NCI-H1436 treated with DMSO at 0.1 percent for 48 hours (cell line): Measurements from ENCODE around the gene ACOT11.
"Not testable (repeated sequence)": the region's sequence is repeated elsewhere in the genome, so short reads cannot be mapped to it uniquely, and the experiment has no call there.

Experiments
- DNase-seq: peaks from one replicate; lab custom pipeline; 2025; lab: John Stamatoyannopoulos, UW

ACOT11 gene

DNA sequence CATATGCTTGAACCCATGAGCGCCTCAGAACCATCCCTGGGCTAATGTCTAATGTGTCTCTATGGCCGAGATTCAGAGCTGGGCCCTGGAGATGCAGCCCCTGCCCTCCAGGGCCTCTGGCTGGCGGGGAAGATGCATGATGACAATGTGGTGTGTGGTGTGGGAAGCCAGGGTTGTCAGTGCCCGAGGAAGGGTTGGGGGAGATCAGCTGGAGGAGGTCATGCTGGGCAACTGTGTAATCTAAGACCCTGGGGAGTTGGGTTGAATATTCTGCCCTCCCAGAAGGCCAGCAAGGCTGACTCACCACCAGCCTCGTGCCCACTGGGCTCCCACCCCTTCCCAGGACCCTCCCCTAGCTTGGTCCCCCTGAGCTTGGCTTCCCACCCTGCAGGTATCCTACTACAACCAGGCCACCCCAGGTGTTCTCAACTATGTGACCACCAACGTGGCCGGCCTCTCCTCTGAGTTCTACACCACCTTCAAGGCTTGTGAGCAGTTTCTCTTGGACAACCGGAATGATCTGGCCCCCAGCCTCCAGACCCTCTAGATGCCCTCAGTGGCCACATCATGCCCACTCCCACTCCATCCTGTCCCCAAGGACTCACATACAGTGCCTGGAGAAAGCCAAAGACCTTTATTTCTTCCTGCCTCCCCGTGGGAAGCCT is 60.7 kb downstream of the ACOT11 start:
- no peak for DNase-seq

- no peak for DNase-seq
Observed at GRCh38 chr1:54609301-54609921, 61.4 kb downstream of the ACOT11 start.

DNA sequence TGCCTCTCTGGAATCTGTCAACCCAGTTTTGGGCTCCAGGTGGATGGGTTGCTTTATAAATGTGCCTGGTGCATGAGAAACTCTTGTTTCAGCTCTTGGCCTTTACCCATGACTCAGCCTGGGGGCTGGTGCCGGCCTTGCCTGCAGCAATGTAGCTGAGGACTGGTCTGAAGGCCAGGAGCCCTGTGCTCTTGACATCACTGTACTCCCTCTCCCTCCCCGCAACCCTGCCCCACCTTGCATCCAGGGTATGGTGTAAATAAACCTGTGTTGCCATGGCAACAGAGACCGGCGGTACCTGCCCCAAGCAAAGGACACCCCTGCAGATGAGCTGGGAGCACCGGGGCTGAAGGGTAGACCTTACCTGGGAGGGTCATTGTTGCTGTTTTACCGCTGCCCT is 62.0 kb downstream of the ACOT11 start:
- no peak for DNase-seq

DNA sequence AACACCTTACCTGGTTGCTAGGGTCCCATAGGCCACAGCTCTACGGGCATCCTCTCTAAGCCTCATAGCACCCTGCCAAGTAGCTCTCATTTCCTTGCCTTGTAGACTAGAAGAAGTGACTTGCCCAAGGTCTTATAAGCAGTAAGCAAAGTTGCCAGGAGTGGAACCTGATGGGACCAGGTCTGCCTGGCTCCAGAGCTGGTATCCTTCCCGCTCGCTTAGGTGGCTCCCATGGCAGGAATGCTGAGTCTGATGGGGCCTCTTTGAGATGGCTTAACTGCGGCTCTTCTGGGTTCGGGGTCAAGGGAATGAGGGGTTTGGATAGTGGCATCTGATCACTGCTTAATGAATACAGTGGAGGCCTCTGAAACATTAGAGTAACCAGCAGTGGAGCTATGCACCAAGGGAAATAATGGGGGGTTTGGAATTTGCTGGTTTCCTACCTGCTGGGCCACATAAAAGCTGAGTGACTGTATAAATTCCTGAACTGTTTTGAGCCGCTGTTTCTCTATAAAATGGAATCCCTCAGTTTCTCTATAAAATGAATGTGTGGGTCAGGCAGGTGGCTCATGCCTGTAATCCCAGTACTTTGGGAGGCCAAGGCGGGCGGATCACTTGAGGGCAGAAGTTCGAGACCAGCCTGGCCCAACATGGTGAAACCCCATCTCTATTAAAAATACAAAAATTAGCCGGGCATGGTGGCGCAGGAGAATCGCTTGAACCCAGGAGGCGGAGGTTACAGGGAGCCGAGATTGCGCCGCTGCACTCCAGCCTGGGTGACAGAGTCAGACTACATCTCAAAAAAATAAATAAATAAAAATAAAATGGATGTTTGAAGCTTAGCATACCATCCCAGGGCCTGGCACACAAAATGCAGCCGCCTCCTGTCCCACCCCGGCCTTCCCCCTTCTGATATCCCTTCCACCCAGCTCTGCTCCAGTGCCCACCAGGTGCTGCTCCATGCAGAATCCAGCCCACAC is 62.9 kb downstream of the ACOT11 start:
- no peak for DNase-seq

DNA sequence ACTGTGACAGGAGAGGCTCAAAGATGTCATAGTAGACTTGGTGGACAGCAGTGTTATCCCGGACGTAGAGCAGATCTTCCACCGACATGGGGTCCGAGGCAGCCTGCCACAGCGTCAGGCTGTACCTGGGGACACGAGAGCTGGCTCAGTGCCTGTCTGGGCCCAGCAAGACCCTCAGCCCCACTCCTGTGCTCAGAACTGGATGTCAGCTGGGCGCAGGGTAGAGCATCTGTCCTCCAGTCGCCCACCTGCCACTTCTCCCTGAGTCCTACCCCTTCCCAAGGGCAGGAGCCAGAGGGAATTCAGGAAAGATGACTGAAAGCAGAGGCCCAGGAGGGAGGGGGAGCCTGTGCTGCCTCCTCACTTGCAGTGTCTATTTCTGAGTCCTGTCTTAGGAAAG is 63.6 kb downstream of the ACOT11 start:
- DNase-seq, result no peak

- DNase-seq, result no peak
Observed at GRCh38 chr1:54614024-54614423, 66.0 kb downstream of the ACOT11 start.

DNA sequence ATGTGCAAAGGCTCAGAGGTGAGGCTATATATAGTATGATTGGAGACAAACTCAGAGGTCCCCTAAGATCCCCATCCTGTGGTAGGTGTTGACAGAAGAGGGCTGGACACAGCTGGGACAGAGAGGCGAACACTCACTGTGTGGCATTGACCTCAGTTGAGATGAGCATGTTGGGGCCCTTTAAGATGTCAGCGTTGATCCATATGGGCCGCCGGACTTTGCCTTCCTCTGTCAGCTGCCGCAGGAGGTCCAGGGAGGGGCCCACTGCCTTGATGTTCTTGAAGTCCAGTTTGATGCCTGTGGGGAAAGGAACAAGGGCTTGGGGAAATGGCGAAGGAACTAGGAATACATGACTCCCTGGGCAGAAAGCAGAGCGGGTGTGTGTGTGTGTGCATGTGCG is 66.5 kb downstream of the ACOT11 start:
- DNase-seq, result no peak

DNA sequence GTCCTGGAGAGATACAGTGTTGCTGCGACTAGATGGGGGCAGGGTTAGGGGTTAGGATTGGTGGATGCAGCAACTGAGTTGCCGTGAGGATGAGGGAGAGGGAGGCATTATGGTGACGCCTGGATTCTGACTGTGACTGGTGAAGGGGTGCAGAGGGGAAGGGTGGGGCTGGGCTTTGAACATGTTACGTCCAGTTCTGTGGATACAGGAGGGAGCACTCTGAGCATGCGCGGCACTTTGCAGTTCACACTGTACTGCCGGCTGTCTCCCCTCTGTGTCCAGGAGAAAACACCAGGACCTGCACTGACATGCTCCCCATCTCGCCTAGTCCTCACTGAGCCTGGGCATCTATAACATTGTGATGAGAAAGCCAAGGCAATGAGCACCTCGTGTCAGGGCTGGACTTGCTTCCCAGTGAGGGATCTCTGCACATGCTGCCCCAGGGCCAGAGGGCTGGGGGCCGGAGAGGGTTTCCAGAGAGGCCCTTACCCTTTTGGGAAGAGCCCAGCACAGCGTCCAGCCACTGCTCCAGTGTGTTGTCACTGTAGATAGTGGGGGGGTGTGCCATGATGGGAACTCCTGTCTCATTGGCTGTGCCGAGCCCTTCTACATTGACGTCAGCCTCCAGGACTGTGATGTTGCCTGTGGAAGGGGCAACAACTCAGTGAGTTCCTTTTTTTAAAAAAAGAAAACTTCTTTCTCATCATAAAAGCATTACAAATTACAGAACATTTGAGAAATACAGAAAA is 67.7 kb downstream of the ACOT11 start:
- DNase-seq, result no peak

DNA sequence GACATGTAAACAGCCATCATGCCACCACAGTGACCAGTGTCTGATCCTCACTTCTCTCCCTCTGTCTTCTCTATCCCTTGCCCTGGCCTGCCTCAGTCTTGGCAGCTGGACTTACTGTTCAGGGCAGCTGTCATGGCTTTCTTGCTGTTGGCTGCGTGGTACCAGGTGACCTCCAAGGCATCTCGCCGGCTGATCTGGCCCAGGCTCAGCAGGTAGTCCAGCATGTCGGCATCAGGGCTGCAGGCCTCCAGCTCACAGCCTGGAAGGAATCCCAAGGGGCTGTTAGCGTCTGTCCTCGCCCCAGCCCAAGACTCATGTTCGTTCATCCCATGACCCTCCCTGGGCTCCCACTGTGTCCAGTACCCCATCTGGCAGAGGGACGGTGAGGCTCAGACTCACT is 71.7 kb downstream of the ACOT11 start:
- no peak for DNase-seq

- DNase-seq, result no peak
Observed at GRCh38 chr1:54623216-54624007, 75.4 kb downstream of the ACOT11 start, which contains the start of gene FAM151A. TSS of gene FAM151A (minus strand) at chr1:54623525. CDS start at chr1:54623395, 130 bp downstream.

DNA sequence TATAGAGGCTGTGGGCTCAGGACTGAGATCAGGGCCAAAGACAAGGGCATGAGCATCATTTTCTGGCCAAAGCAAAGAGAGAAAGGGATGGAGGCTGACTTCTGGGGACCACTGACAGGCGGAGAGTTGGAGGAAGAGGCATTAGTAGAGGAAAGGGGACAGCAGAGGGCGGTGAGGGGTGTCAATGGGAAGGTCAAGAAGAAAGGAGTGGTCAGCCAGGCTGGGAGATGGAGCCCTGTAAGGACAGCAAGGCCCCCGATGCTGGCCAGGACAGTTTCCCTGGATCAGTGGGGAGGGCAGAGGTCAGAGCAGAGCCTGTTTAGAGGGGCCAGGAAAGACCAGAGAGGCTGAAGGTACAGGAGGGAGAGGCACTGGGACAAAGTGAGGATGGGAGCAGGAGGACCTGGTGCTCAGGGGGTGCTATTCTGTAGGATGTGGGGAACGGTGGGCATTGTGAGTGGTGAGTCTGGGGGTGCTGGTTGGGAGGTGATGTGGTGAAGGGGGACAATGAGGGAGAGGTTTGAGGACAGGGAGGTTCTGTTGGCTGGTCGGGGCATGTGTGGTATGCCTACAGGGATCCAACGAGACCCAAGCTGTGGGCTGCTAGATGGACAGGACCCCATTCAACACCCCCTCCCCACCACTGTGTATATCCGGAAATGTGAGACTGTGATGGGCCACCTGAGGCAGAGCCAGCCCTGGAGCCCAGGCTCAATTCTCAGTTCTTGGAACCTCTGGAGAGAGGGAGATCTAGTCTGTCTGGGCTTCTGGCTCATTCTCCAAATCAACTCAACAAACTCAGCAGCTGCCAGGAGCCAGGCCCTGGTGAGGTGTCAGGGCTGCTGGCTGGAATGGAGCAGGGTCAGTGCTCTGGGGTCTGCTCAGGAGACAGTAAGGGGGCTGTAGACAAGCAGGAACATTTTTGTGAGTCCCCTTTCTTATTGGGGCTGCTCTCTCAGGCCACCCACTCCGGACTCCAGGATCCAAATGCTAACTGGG is 76.7 kb downstream of the ACOT11 start:
- DNase-seq, result no peak

- no peak for DNase-seq
Observed at GRCh38 chr1:54627196-54627595, 79.2 kb downstream of the ACOT11 start.

GRCh38 chr1:54635804-54636203 is 87.8 kb downstream of the ACOT11 start:
- DNase-seq, result not testable (repeated sequence)

DNA sequence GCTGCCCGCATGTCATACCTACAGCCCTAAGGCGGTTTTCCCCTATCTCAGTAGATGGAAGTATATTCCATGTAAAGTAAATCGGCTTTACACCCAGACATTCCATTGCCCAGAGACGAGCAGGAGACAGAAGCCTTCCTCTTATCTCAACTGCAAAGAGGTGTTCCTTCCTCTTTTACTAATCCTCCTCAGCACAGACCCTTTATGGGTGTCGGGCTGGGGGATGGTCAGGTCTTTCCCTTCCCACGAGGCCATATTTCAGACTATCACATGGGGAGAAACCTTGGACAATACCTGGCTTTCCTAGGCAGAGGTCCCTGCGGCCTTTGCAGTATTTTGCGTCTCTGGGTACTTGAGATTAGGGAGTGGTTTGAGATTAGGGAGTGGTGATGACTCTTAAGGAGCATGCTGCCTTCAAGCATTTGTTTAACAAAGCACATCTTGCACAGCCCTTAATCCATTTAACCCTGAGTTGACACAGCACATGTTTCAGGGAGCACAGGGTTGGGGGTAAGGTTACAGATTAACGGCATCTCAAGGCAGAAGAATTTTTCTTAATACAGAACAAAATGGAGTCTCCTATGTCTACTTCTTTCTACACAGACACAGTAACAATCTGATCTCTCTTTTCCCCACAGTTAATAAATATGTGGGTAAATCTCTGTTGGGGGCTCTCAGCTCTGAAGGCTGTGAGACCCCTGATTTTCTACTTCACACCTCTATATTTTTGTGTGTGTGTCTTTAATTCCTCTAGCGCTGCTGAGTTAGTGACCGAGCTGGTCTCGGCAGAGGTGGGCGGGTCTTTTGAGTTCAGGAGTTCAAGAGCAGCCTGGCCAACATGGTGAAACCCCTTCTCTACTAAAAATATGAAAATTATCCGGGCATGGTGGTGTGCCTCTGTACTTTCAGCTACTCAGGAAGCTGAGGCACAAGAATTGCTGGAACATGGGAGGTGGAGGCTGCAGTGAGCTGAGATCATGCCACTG is 88.7 kb downstream of the ACOT11 start:
- not testable (repeated sequence) for DNase-seq

GRCh38 chr1:54640361-54640760 is 92.3 kb downstream of the ACOT11 start:
- DNase-seq, result no peak

DNA sequence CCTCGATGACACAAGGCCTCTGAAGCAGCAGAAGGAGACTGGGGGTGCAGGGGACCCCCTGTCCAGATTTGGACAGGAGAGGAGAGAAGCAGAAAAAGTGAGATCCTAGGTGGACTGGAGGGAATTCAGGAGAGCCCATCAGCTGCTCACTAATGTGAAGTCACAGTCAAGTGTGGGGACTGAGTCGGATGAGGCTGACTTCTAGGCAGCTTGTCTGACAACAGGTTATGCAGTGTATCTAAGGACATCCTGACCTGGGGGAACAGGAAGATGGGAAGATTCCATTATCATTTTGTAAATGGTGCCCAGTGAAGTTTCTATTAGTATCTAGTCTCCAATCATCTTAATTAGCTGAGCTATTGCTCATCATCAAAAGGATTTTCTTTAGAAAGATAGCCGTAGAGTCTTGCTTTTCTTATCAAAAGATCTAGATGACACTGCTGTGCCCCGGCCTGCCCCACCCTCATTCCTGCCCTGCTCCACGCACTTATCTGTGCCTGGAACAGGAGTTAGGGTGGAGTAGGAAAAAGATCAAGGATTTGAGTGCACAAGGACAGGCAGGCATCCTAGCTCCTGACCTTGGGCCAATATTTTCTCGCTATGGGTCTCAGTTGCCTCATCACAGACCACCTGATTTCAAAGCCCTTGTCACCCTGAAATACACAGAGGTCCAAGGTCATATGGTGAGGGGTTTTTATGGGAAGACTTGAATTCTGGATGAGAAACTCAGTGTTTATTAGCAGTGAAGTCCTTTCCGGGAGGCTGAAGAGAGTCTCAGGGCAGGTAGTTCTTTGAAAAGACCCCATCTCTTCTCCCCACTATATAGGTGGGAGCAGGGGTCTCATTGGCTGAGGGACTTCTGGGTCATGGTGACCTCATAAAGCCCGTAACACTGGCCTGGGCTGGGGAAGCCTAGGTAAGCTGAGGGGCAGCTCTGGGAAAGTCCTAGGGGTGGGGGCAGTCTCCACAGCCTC is 93.1 kb downstream of the ACOT11 start, which contains the start of gene MROH7:
Gene MROH7 (plus strand): TSS at position 924 of the 974 bp plus-strand sequence. CDS start 11,141 bp downstream, outside the sequence.
- DNase-seq, result no peak

DNA sequence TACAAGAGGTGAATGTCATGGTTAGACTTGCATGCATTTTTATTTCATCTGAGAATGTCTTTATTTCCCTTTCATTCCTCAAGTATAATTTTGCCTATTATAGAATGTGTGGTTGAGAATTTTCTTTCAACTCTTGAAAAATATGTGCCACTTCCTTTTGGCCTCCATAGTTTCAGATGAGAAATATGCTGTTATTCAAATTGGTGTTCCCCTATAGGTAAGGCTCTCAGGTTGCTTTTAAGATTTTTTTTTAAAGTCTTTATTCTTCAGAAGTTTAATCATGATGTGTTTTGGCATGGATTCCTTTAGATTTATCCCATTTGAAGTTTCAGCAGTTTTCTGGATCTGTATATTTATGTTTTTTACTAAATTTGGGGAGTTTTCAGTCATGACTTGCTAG is 95.7 kb downstream of the ACOT11 start:
- DNase-seq, result no peak
